ENCODE data around the gene EVL. TPM values are rescaled to one million over a fixed set of nuclear protein-coding genes. Genes with fewer than 3 reads are reported as not detected.

Gene EVL
- total and polyA plus RNA-seq, 2 donors (not counting 3 experiments of a cell fraction or from before 2014, with no cell fraction given), result 34.6 to 62.5 TPM

DNA sequence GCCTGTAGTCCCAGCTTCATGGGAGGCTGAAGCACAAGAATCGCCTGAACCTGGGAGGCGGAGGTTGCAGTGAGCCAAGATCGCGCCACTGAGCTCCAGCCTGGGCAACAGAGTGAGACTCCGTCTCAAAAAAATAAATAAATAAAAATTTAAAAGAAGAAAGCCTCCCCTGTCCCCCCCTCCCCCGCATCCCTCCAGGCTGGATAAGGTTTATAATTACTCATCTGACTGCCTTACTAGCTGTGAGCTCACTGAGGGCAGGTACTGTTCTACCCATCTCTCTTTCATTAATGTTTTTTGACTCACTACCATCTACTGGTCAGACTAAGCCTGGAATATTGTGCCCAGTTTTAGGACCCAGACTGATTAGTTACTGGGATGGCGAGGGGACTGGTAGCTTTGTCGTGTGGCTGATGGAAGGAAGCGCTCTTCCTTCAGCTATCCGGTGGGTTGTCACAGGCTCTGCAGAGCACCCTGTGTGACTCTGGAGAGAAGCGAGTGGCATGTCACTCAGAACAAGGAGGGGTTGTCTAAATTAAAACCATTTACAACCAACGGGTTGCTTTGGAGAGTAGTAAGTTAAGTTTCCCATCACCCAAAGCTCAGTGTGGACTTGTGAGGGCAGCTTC lies 16.9 kb downstream of the EVL start:
- no peak overlapping the region for H3K4me2 ChIP-seq (ENCODE audit: insufficient read depth, low read length)
- dilution Hi-C loops (cut with MboI; ENCODE audit: extremely low pct_ligation_motif_present, low sequenced_read_pairs) (no loop called here), intact Hi-C loops (cut with micrococcal nuclease) (no loop called here)

More for the DNA sequence above, 16.9 kb downstream of the EVL start:
- Histone ChIP-seq H2AFZ (ENCODE audit: low read depth, low read length) (no peak overlapping the region), H3K4me1 (ENCODE audit: control insufficient read depth, extremely low read depth, insufficient read depth, low read length) (no peaks in the 10 kb centered on the region), H3K27ac (ENCODE audit: insufficient read depth, low read depth, low read length) (no peak overlapping the region), H3K79me2 (ENCODE audit: control insufficient read depth, insufficient read depth, low read length) (no peaks in the 10 kb centered on the region), H3K9me3 (replicated peaks; ENCODE audit: control insufficient read depth, insufficient read depth, low read length) (no peaks in the 10 kb centered on the region), H3K4me3 (replicated peaks in 1 of 3; ENCODE audit: insufficient read depth in 1 of 3, low read depth in 1 of 3, low read length in 3 of 3) (no peak overlapping the region), H3K9ac (replicated peaks; ENCODE audit: extremely low read depth, insufficient read depth, low read length) (no peak overlapping the region), H3K36me3 (ENCODE audit: control insufficient read depth in 2 of 2, extremely low read depth in 1 of 2, insufficient read depth in 2 of 2, low read length in 2 of 2) (no peaks in the 10 kb centered on the region), H4K20me1 (replicated peaks; ENCODE audit: control insufficient read depth, extremely low read depth, insufficient read depth, low read length) (no peaks in the 10 kb centered on the region), H3K27me3 (ENCODE audit: control insufficient read depth in 2 of 2, insufficient read depth in 2 of 2, low read length in 2 of 2) (no peaks in the 10 kb centered on the region), H3K9me1 (replicated peaks; ENCODE audit: control insufficient read depth, extremely low read depth, insufficient read depth, low read length) (no peaks in the 10 kb centered on the region)
- no TSS peak for BruUV-seq (replicated peaks)
- FAIRE-seq (no peak), DNase-seq (ENCODE audit: low read depth, low spot score) (no peak)
- no peak for TF ChIP-seq MYC (IDR thresholded peaks at IDR 0.05; ENCODE audit: low read depth, low read length)
- no peak for TF ChIP-seq POLR2AphosphoS5 (IDR thresholded peaks at IDR 0.05; ENCODE audit: insufficient read depth, low read depth, low read length)
- TF ChIP-seq, protein P1, sequence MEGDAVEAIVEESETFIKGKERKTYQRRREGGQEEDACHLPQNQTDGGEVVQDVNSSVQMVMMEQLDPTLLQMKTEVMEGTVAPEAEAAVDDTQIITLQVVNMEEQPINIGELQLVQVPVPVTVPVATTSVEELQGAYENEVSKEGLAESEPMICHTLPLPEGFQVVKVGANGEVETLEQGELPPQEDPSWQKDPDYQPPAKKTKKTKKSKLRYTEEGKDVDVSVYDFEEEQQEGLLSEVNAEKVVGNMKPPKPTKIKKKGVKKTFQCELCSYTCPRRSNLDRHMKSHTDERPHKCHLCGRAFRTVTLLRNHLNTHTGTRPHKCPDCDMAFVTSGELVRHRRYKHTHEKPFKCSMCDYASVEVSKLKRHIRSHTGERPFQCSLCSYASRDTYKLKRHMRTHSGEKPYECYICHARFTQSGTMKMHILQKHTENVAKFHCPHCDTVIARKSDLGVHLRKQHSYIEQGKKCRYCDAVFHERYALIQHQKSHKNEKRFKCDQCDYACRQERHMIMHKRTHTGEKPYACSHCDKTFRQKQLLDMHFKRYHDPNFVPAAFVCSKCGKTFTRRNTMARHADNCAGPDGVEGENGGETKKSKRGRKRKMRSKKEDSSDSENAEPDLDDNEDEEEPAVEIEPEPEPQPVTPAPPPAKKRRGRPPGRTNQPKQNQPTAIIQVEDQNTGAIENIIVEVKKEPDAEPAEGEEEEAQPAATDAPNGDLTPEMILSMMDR (IDR thresholded peaks at IDR 0.05; ENCODE audit: extremely low read depth in 1 of 2, insufficient read depth in 1 of 2, low read depth in 1 of 2, low read length in 2 of 2), result no peak
- TF ChIP-seq GATA2 (IDR thresholded peaks at IDR 0.05; ENCODE audit: insufficient read depth, insufficient read length, low read depth, low read length), result no peak
- no peak for TF ChIP-seq EZH2 (IDR thresholded peaks at IDR 0.05; ENCODE audit: borderline replicate concordance, low read depth, low read length, severe bottlenecking)
- no peak for TF ChIP-seq FOS (IDR thresholded peaks at IDR 0.05; ENCODE audit: borderline replicate concordance, insufficient read depth, low read length)
- TF ChIP-seq, protein P2, sequence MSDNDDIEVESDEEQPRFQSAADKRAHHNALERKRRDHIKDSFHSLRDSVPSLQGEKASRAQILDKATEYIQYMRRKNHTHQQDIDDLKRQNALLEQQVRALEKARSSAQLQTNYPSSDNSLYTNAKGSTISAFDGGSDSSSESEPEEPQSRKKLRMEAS (IDR thresholded peaks at IDR 0.05; ENCODE audit: insufficient read depth, insufficient read length), result no peak
- no peak for TF ChIP-seq POLR2A (IDR thresholded peaks at IDR 0.05; ENCODE audit: low read depth, low read length)
- TF ChIP-seq JUN (IDR thresholded peaks at IDR 0.05; ENCODE audit: borderline replicate concordance, insufficient read depth, insufficient read length, low read depth), result no peak
- CTCF ChIA-PET, result interaction anchor here (1.0 to 2.0 kb wide), 4 partner anchors 11 to 26 kb away, joined by 3 to 4 read pairs (median 4); no protein-coding TSS in a partner anchor
- POLR2A ChIA-PET, result interaction anchor here (0.6 kb wide), 1 partner anchor 48 kb away, joined by 7 read pairs; no protein-coding TSS in a partner anchor

Data from endothelial cell of umbilical vein (primary cell).